ENCODE results near the gene SPPL2A. TPM values are rescaled to one million over a fixed set of nuclear protein-coding genes. Genes with fewer than 3 reads are reported as not detected.

Gene SPPL2A
- total and polyA plus RNA-seq, 9 of the 15 experiments (the other 6 are each of a cell fraction or from before 2014, with no cell fraction given), result 9.8 to 66.1 (median 38.0) TPM

- H3K4me3 ChIP-seq, result no peak overlapping the region
- intact Hi-C loops (cut with micrococcal nuclease) (no loop called here), in situ Hi-C loops (cut with MboI) (no loop called here)
- no peaks in the 10 kb centered on the region for H4K20me1 ChIP-seq (replicated peaks; ENCODE audit: control insufficient read depth, insufficient read depth, low read length)
- peaks cover 0 to 5% of the 10 kb centered on the region in 2 experiments; a peak in 2 of 5 replicates for H3K4me1 ChIP-seq (replicated peaks in 1 of 2; ENCODE audit: control insufficient read depth in 2 of 2, insufficient read depth in 2 of 2, low read length in 2 of 2)
- FAIRE-seq (no peak), DNase-seq (ENCODE audit: extremely low read depth in 1 of 4, low spot score in 3 of 4) (no peak), ATAC-seq (no peak)
- H3K9me1 ChIP-seq (ENCODE audit: control insufficient read depth, insufficient read depth, low read length), result no peaks in the 10 kb centered on the region
- TF ChIP-seq HMBOX1 (IDR thresholded peaks at IDR 0.05) (no peak), TFAM (CRISPR knock-in tag; conservative IDR thresholded peaks at IDR 0.05) (no peak), ZC3H11A (IDR thresholded peaks at IDR 0.05; ENCODE audit: low read depth, low read length) (no peak), CBFA2T2 (conservative IDR thresholded peaks at IDR 0.05) (no peak), POU5F1 (IDR thresholded peaks at IDR 0.05; ENCODE audit: borderline replicate concordance, low read depth, low read length, partially characterized antibody) (no peak), PHB2 (IDR thresholded peaks at IDR 0.05; ENCODE audit: low read depth) (no peak), HNRNPH1 (optimal IDR thresholded peaks at IDR 0.05; ENCODE audit: low read depth, low read length) (no peak), MIER1 (IDR thresholded peaks at IDR 0.05; ENCODE audit: low read depth) (no peak), ZNF778 (CRISPR knock-in tag; IDR thresholded peaks at IDR 0.05) (no peak), CBFB (CRISPR knock-in tag; IDR thresholded peaks at IDR 0.05) (no peak), ZNF668 (CRISPR knock-in tag; IDR thresholded peaks at IDR 0.05) (no peak), ZNF224 (CRISPR knock-in tag; IDR thresholded peaks at IDR 0.05) (no peak), COPS2 (conservative IDR thresholded peaks at IDR 0.05) (no peak), SREBF1 (IDR thresholded peaks at IDR 0.05; ENCODE audit: borderline replicate concordance, low read depth, low read length) (no peak), MBD1 (CRISPR knock-in tag; IDR thresholded peaks at IDR 0.05) (no peak), ZNF766 (CRISPR knock-in tag; conservative IDR thresholded peaks at IDR 0.05) (no peak)
- TF ChIP-seq, protein P1, sequence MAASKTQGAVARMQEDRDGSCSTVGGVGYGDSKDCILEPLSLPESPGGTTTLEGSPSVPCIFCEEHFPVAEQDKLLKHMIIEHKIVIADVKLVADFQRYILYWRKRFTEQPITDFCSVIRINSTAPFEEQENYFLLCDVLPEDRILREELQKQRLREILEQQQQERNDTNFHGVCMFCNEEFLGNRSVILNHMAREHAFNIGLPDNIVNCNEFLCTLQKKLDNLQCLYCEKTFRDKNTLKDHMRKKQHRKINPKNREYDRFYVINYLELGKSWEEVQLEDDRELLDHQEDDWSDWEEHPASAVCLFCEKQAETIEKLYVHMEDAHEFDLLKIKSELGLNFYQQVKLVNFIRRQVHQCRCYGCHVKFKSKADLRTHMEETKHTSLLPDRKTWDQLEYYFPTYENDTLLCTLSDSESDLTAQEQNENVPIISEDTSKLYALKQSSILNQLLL (CRISPR knock-in tag; IDR thresholded peaks at IDR 0.05; ENCODE audit: borderline replicate concordance), result no peak
- TF ChIP-seq, protein P2, sequence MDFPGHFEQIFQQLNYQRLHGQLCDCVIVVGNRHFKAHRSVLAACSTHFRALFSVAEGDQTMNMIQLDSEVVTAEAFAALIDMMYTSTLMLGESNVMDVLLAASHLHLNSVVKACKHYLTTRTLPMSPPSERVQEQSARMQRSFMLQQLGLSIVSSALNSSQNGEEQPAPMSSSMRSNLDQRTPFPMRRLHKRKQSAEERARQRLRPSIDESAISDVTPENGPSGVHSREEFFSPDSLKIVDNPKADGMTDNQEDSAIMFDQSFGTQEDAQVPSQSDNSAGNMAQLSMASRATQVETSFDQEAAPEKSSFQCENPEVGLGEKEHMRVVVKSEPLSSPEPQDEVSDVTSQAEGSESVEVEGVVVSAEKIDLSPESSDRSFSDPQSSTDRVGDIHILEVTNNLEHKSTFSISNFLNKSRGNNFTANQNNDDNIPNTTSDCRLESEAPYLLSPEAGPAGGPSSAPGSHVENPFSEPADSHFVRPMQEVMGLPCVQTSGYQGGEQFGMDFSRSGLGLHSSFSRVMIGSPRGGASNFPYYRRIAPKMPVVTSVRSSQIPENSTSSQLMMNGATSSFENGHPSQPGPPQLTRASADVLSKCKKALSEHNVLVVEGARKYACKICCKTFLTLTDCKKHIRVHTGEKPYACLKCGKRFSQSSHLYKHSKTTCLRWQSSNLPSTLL (IDR thresholded peaks at IDR 0.05), result no peak
- H3K36me3 ChIP-seq (ENCODE audit: control insufficient read depth, insufficient read depth, low read length), result no peaks in the 10 kb centered on the region
- H3K79me2 ChIP-seq (ENCODE audit: control insufficient read depth, insufficient read depth, low read length), result no peaks in the 10 kb centered on the region
- 42% methylated on average over 3 of the region's 3 CpGs for WGBS (ENCODE audit: insufficient coverage, low coverage, missing lambda C conversion rate)
- no peaks in the 10 kb centered on the region for H3K27me3 ChIP-seq (ENCODE audit: control insufficient read depth in 2 of 2, insufficient read depth in 2 of 2, low read length in 2 of 2)
- H2AFZ ChIP-seq (ENCODE audit: low read depth, low read length), result no peak overlapping the region
- H3K27ac ChIP-seq (ENCODE audit: extremely low read depth, low read depth, low read length), result no peak overlapping the region
- no TSS peak for BruUV-seq (replicated peaks)
- ChIA-PET POLR2A (interaction anchor here (1.9 kb wide), 1 partner anchor 17 kb away, joined by 8 read pairs; no protein-coding TSS in a partner anchor), CTCF (ENCODE audit: low intra/inter-chr PET ratio) (no interaction called here)
- H3K4me2 ChIP-seq (ENCODE audit: insufficient read depth, low read length), result no peak overlapping the region
- H3K9ac ChIP-seq (ENCODE audit: insufficient read depth in 1 of 2, low read depth in 2 of 2, low read length in 2 of 2), result no peak overlapping the region
- H3K9me3 ChIP-seq (replicated peaks; ENCODE audit: control insufficient read depth, insufficient read depth, low read depth, low read length), result no peaks in the 10 kb centered on the region
These were observed 7.9 kb upstream of the SPPL2A start for GRCh38 chr15:50773389-50773788.
